ENCODE results near the gene DTX3L.

Gene DTX3L

GRCh38 chr3:122533931-122534334, 30.2 kb upstream of the DTX3L start:
- TF ChIP-seq RAD21 (IDR thresholded peaks at IDR 0.05; ENCODE audit: low read depth) = no peak
- no peak for TF ChIP-seq MAX (IDR thresholded peaks at IDR 0.05)
- no peak for TF ChIP-seq CREB1 (IDR thresholded peaks at IDR 0.05; ENCODE audit: low read depth)
- no peak for TF ChIP-seq ZBTB7A (IDR thresholded peaks at IDR 0.05; ENCODE audit: low read depth)
- TF ChIP-seq CEBPB (IDR thresholded peaks at IDR 0.05) = no peak
- no peak for TF ChIP-seq TAF1 (IDR thresholded peaks at IDR 0.05; ENCODE audit: low read depth)
- TF ChIP-seq REST (IDR thresholded peaks at IDR 0.05; ENCODE audit: low read depth) = no peak
- TF ChIP-seq EP300 (IDR thresholded peaks at IDR 0.05; ENCODE audit: borderline replicate concordance) = no peak
- no peak for TF ChIP-seq TCF12 (IDR thresholded peaks at IDR 0.05; ENCODE audit: low read depth)
- TF ChIP-seq YY1 (IDR thresholded peaks at IDR 0.05; ENCODE audit: low read depth) = no peak
- no peak for TF ChIP-seq USF1 (IDR thresholded peaks at IDR 0.05)
- no peak for TF ChIP-seq EGR1 (IDR thresholded peaks at IDR 0.05)
- no peak for TF ChIP-seq TEAD4 (IDR thresholded peaks at IDR 0.05)

- no peak for TF ChIP-seq EGR1 (IDR thresholded peaks at IDR 0.05)
- TF ChIP-seq NFIC (IDR thresholded peaks at IDR 0.05) = no peak
- no peak for TF ChIP-seq TCF12 (IDR thresholded peaks at IDR 0.05; ENCODE audit: low read depth)
- TF ChIP-seq REST (IDR thresholded peaks at IDR 0.05; ENCODE audit: low read depth) = no peak
- no peak for TF ChIP-seq RAD21 (IDR thresholded peaks at IDR 0.05; ENCODE audit: low read depth)
Observed at GRCh38 chr3:122535964-122536631, 28.0 kb upstream of the DTX3L start.

GRCh38 chr3:122536632-122537001, 27.5 kb upstream of the DTX3L start:
- no peak for TF ChIP-seq ZBTB7A (IDR thresholded peaks at IDR 0.05; ENCODE audit: low read depth)
- TF ChIP-seq CREB1 (IDR thresholded peaks at IDR 0.05; ENCODE audit: low read depth) = no peak
- TF ChIP-seq TEAD4 (IDR thresholded peaks at IDR 0.05) = no peak
- TF ChIP-seq CEBPB (IDR thresholded peaks at IDR 0.05) = no peak
- TF ChIP-seq MAX (IDR thresholded peaks at IDR 0.05) = no peak
- TF ChIP-seq YY1 (IDR thresholded peaks at IDR 0.05; ENCODE audit: low read depth) = no peak
- no peak for TF ChIP-seq NFIC (IDR thresholded peaks at IDR 0.05)
- TF ChIP-seq RAD21 (IDR thresholded peaks at IDR 0.05; ENCODE audit: low read depth) = no peak
- no peak for TF ChIP-seq EP300 (IDR thresholded peaks at IDR 0.05; ENCODE audit: borderline replicate concordance)
- TF ChIP-seq USF1 (IDR thresholded peaks at IDR 0.05) = no peak
- no peak for TF ChIP-seq TCF12 (IDR thresholded peaks at IDR 0.05; ENCODE audit: low read depth)
- no peak for TF ChIP-seq EGR1 (IDR thresholded peaks at IDR 0.05)
- TF ChIP-seq TAF1 (IDR thresholded peaks at IDR 0.05; ENCODE audit: low read depth) = no peak

GRCh38 chr3:122538956-122539490, 25.1 kb upstream of the DTX3L start:
- TF ChIP-seq TEAD4 (IDR thresholded peaks at IDR 0.05) = no peak
- no peak for TF ChIP-seq TAF1 (IDR thresholded peaks at IDR 0.05; ENCODE audit: low read depth)
- TF ChIP-seq REST (IDR thresholded peaks at IDR 0.05; ENCODE audit: low read depth) = no peak
- no peak for TF ChIP-seq NFIC (IDR thresholded peaks at IDR 0.05)
- TF ChIP-seq TCF12 (IDR thresholded peaks at IDR 0.05; ENCODE audit: low read depth) = no peak
- no peak for TF ChIP-seq ZBTB7A (IDR thresholded peaks at IDR 0.05; ENCODE audit: low read depth)
- no peak for TF ChIP-seq MAX (IDR thresholded peaks at IDR 0.05)
- no peak for TF ChIP-seq RAD21 (IDR thresholded peaks at IDR 0.05; ENCODE audit: low read depth)
- no peak for TF ChIP-seq EP300 (IDR thresholded peaks at IDR 0.05; ENCODE audit: borderline replicate concordance)
- TF ChIP-seq EGR1 (IDR thresholded peaks at IDR 0.05) = no peak
- TF ChIP-seq CREB1 (IDR thresholded peaks at IDR 0.05; ENCODE audit: low read depth) = no peak
- TF ChIP-seq CEBPB (IDR thresholded peaks at IDR 0.05) = no peak
- no peak for TF ChIP-seq USF1 (IDR thresholded peaks at IDR 0.05)
- TF ChIP-seq YY1 (IDR thresholded peaks at IDR 0.05; ENCODE audit: low read depth) = no peak
- TF ChIP-seq FOXM1 (IDR thresholded peaks at IDR 0.05; ENCODE audit: borderline replicate concordance, low read depth) = no peak

Data from Ishikawa (cell line).